HepG2 (cell line): Measurements from ENCODE around the gene ACSS2. TPM values are rescaled to one million over a fixed set of nuclear protein-coding genes. Genes with fewer than 3 reads are reported as not detected.

Experiments
- ATF3 ChIP-seq: sonication (generic); formaldehyde crosslinking; IDR thresholded peaks from 2 replicates; pipeline ENCODE4 v1.4.0; 2020; ENCODE audit warnings: missing genetic modification reagents
- FIP1L1 ChIP-seq: fragments of 200-400 bp; formaldehyde crosslinking; IDR thresholded peaks from 2 replicates; pipeline ENCODE4 v1.6.1; 2018; ENCODE audit warnings: low read depth, mild to moderate bottlenecking, low read length, moderate library complexity, borderline replicate concordance; ENCODE audit not compliant: insufficient read depth
- HNRNPH1 ChIP-seq: fragments of 200-400 bp; formaldehyde crosslinking; optimal IDR thresholded peaks from 2 replicates; pipeline ENCODE3; 2017; ENCODE audit warnings: mild to moderate bottlenecking, low read depth, low read length
- KLF15 ChIP-seq: sonication (generic); formaldehyde crosslinking; IDR thresholded peaks from 2 replicates; pipeline ENCODE4 v1.8.1; 2023; ENCODE audit warnings: borderline replicate concordance, mild to moderate bottlenecking, inconsistent platforms, missing genetic modification reagents, mixed read lengths
- MAX ChIP-seq: IDR thresholded peaks from 2 replicates; pipeline ENCODE4 v1.6.1; 2012; ENCODE audit warnings: inconsistent platforms
- POLR2AphosphoS5 ChIP-seq: IDR thresholded peaks from 2 replicates; pipeline ENCODE4 v1.6.1; 2012; ENCODE audit warnings: low read depth, low read length
- RARG ChIP-seq: sonication (generic); formaldehyde crosslinking; IDR thresholded peaks from 2 replicates; pipeline ENCODE4 v1.4.0; 2020; ENCODE audit warnings: low read depth, mild to moderate bottlenecking, missing genetic modification reagents
- TGIF2 ChIP-seq: IDR thresholded peaks from 2 replicates; pipeline ENCODE4 v1.6.1; 2016; ENCODE audit warnings: control low read depth, missing compliant biosample characterization
- ZBTB37 ChIP-seq: sonication (generic); formaldehyde crosslinking; IDR thresholded peaks from 2 replicates; pipeline ENCODE4 v1.4.0; 2020; ENCODE audit warnings: mild to moderate bottlenecking, missing genetic modification reagents
- ZFP90 ChIP-seq: sonication (generic); formaldehyde crosslinking; IDR thresholded peaks from 2 replicates; pipeline ENCODE4 v1.8.0; 2022; ENCODE audit warnings: missing genetic modification reagents, mild to moderate bottlenecking, inconsistent platforms, borderline replicate concordance
- ZNF143 ChIP-seq: sonication (generic); formaldehyde crosslinking; IDR thresholded peaks from 2 replicates; pipeline ENCODE4 v1.4.0; 2020; ENCODE audit warnings: missing genetic modification reagents
- ZNF333 ChIP-seq: sonication (generic); formaldehyde crosslinking; IDR thresholded peaks from 2 replicates; pipeline ENCODE4 v1.4.0; 2020; ENCODE audit warnings: mild to moderate bottlenecking, missing genetic modification reagents, borderline replicate concordance
- ZNF510 ChIP-seq: sonication (generic); formaldehyde crosslinking; IDR thresholded peaks from 2 replicates; pipeline ENCODE4 v1.4.0; 2020; ENCODE audit warnings: low read depth, mild to moderate bottlenecking, missing genetic modification reagents
- ZNF546 ChIP-seq: sonication (generic); formaldehyde crosslinking; conservative IDR thresholded peaks from 2 replicates; pipeline ENCODE4 v1.8.1; 2023; ENCODE audit warnings: mild to moderate bottlenecking, missing genetic modification reagents
- ZNF850 ChIP-seq: sonication (generic); formaldehyde crosslinking; conservative IDR thresholded peaks from 2 replicates; pipeline ENCODE4 v1.9.0; 2021; ENCODE audit warnings: mild to moderate bottlenecking, missing genetic modification reagents
- polyA plus RNA-seq, 8 experiments: library from polyadenylated mRNA; depleted of rRNA in 3 of 8; stranded (reverse) in 7 of 8; unstranded in 1 of 8; fragments of >200 nt; fragmentation: Illumina TruSeq in 4 of 8; extraction: Trizol in 4 of 8; gene quantifications; 2 replicates each; pipeline versions ENCODE4 v1.2.1 to v1.2.3, GENCODE V29; 2011 to 2016; ENCODE audit warnings: low read depth in 4 of 8, missing spikeins in 1 of 8, mixed read lengths in 1 of 8; ENCODE audit not compliant: insufficient read depth in 1 of 8
- total RNA-seq, 5 experiments: library from RNA; depleted of rRNA; stranded (reverse); fragments of >200 nt; fragmentation: Illumina TruSeq; extraction: Trizol; gene quantifications; 2 replicates each; pipeline ENCODE4 v1.2.3, GENCODE V29; 2016; ENCODE audit warnings: low read depth in 1 of 5
- TF ChIP-seq, protein P1 (sequence below): sonication (generic); formaldehyde crosslinking; conservative IDR thresholded peaks from 2 replicates; pipeline ENCODE4 v1.4.0; 2020; ENCODE audit warnings: mild to moderate bottlenecking, missing genetic modification reagents, moderate library complexity
- TF ChIP-seq, protein P2 (sequence below): sonication (generic); formaldehyde crosslinking; IDR thresholded peaks from 2 replicates; pipeline ENCODE4 v1.4.0; 2020; ENCODE audit warnings: missing genetic modification reagents

ACSS2 gene
- total and polyA plus RNA-seq, 2 of the 13 experiments (the other 11 are each of a cell fraction or from before 2014, with no cell fraction given) = 72.8 to 89.7 TPM

GRCh38 chr20:34876406-34877282 lies at the start of gene ACSS2 (continued):
- TF ChIP-seq KLF15 (CRISPR knock-in tag) = no peak
- no peak for TF ChIP-seq HNRNPH1
- peak; percentile 65; the same call in 1 of the 2 replicates for TF ChIP-seq ZFP90 (CRISPR knock-in tag)
- no peak for TF ChIP-seq FIP1L1
- TF ChIP-seq POLR2AphosphoS5 = peak; percentile 85
- peak; percentile 90; the same call in 1 of the 2 replicates for TF ChIP-seq ZNF546
- TF ChIP-seq, protein P1, sequence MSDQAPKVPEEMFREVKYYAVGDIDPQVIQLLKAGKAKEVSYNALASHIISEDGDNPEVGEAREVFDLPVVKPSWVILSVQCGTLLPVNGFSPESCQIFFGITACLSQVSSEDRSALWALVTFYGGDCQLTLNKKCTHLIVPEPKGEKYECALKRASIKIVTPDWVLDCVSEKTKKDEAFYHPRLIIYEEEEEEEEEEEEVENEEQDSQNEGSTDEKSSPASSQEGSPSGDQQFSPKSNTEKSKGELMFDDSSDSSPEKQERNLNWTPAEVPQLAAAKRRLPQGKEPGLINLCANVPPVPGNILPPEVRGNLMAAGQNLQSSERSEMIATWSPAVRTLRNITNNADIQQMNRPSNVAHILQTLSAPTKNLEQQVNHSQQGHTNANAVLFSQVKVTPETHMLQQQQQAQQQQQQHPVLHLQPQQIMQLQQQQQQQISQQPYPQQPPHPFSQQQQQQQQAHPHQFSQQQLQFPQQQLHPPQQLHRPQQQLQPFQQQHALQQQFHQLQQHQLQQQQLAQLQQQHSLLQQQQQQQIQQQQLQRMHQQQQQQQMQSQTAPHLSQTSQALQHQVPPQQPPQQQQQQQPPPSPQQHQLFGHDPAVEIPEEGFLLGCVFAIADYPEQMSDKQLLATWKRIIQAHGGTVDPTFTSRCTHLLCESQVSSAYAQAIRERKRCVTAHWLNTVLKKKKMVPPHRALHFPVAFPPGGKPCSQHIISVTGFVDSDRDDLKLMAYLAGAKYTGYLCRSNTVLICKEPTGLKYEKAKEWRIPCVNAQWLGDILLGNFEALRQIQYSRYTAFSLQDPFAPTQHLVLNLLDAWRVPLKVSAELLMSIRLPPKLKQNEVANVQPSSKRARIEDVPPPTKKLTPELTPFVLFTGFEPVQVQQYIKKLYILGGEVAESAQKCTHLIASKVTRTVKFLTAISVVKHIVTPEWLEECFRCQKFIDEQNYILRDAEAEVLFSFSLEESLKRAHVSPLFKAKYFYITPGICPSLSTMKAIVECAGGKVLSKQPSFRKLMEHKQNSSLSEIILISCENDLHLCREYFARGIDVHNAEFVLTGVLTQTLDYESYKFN = no peak
- no peak for TF ChIP-seq ZNF510 (CRISPR knock-in tag)
- no peak for TF ChIP-seq ZNF143 (CRISPR knock-in tag)
- TF ChIP-seq RARG (CRISPR knock-in tag) = 0 out of 2 replicates have a peak, but pooled peaks have one; percentile 89
- no peak for TF ChIP-seq ZNF850 (CRISPR knock-in tag)
- TF ChIP-seq MAX = no peak
- no peak for TF ChIP-seq ATF3 (CRISPR knock-in tag)
- TF ChIP-seq ZBTB37 (CRISPR knock-in tag) = peak; percentile 48; the same call in 1 of the 2 replicates
- no peak; the same call in 1 of the 2 replicates for TF ChIP-seq TGIF2 (CRISPR knock-in tag)
- TF ChIP-seq, protein P2, sequence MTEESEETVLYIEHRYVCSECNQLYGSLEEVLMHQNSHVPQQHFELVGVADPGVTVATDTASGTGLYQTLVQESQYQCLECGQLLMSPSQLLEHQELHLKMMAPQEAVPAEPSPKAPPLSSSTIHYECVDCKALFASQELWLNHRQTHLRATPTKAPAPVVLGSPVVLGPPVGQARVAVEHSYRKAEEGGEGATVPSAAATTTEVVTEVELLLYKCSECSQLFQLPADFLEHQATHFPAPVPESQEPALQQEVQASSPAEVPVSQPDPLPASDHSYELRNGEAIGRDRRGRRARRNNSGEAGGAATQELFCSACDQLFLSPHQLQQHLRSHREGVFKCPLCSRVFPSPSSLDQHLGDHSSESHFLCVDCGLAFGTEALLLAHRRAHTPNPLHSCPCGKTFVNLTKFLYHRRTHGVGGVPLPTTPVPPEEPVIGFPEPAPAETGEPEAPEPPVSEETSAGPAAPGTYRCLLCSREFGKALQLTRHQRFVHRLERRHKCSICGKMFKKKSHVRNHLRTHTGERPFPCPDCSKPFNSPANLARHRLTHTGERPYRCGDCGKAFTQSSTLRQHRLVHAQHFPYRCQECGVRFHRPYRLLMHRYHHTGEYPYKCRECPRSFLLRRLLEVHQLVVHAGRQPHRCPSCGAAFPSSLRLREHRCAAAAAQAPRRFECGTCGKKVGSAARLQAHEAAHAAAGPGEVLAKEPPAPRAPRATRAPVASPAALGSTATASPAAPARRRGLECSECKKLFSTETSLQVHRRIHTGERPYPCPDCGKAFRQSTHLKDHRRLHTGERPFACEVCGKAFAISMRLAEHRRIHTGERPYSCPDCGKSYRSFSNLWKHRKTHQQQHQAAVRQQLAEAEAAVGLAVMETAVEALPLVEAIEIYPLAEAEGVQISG (CRISPR knock-in tag) = no peak; the same call in none of the 2 replicates
- no peak for TF ChIP-seq ZNF333 (CRISPR knock-in tag)
